Ovary (tissue), 3 donors: ENCODE measurements around the gene TSHZ2.

Source experiments
- EP300 ChIP-seq: sonication (generic); formaldehyde crosslinking; IDR thresholded peaks from one replicate; pipeline ENCODE4 v1.6.1; 2017; ENCODE audit warnings: antibody characterized with exemption
- POLR2A ChIP-seq: fragments of 450-650 bp; IDR thresholded peaks from one replicate; pipeline ENCODE4 v1.6.1; 2017; ENCODE audit warnings: antibody characterized with exemption, mild to moderate bottlenecking, moderate library complexity
- TF ChIP-seq, protein P1 (sequence below), 3 donors: fragments of 450-650 bp in 2 of 3; fragments of 200-600 bp in 1 of 3; IDR thresholded peaks; one replicate each; pipeline versions ENCODE4 v1.5.1 to v1.8.0; 2016 to 2022; ENCODE audit warnings: antibody characterized with exemption in 3 of 3, mild to moderate bottlenecking in 1 of 3
- donor health status: DM: no; HTN: no; CAD: no.

DNA sequence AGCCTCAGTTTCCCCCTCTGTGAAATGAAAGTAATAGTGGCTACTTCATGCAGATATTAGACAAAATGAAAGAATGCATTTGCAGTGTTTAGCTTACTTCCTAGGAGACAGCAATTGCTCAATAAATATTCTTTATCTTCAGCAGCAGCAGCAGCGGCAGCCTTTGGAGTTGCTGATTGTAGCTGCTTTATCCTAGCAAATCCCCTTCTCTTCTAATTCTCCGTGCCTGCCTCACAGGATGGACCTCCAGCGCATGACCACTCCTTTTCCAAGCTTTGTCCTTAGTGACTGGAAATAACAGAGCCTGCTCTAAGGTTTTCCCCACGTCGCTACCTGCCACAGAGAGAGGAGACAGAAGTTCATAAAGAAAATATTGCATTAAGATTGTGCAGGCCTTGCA lies 279.8 kb downstream of the TSHZ2 start:
- TF ChIP-seq POLR2A (no peak), EP300 (no peak)
- TF ChIP-seq, protein P1, sequence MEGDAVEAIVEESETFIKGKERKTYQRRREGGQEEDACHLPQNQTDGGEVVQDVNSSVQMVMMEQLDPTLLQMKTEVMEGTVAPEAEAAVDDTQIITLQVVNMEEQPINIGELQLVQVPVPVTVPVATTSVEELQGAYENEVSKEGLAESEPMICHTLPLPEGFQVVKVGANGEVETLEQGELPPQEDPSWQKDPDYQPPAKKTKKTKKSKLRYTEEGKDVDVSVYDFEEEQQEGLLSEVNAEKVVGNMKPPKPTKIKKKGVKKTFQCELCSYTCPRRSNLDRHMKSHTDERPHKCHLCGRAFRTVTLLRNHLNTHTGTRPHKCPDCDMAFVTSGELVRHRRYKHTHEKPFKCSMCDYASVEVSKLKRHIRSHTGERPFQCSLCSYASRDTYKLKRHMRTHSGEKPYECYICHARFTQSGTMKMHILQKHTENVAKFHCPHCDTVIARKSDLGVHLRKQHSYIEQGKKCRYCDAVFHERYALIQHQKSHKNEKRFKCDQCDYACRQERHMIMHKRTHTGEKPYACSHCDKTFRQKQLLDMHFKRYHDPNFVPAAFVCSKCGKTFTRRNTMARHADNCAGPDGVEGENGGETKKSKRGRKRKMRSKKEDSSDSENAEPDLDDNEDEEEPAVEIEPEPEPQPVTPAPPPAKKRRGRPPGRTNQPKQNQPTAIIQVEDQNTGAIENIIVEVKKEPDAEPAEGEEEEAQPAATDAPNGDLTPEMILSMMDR (IDR thresholded peaks at IDR 0.05) = no peak
